Astrocyte (in vitro differentiated cells and primary cell): ENCODE results near the gene UBE4B.
"Not testable (repeated sequence)": the region's sequence is repeated elsewhere in the genome, so short reads cannot be mapped to it uniquely, and the experiment has no call there.

ENCODE experiments used
- EZH2 ChIP-seq: IDR thresholded peaks from 2 replicates; pipeline ENCODE4 v1.6.1; 2012; ENCODE audit warnings: mild to moderate bottlenecking, low read length, inconsistent platforms; ENCODE audit not compliant: insufficient read depth
- TF ChIP-seq, protein P1 (sequence below): IDR thresholded peaks from 2 replicates; pipeline ENCODE4 v1.5.1; 2011; ENCODE audit warnings: low read depth, mild to moderate bottlenecking, inconsistent platforms, low read length, moderate library complexity; ENCODE audit not compliant: insufficient read depth

DNA sequence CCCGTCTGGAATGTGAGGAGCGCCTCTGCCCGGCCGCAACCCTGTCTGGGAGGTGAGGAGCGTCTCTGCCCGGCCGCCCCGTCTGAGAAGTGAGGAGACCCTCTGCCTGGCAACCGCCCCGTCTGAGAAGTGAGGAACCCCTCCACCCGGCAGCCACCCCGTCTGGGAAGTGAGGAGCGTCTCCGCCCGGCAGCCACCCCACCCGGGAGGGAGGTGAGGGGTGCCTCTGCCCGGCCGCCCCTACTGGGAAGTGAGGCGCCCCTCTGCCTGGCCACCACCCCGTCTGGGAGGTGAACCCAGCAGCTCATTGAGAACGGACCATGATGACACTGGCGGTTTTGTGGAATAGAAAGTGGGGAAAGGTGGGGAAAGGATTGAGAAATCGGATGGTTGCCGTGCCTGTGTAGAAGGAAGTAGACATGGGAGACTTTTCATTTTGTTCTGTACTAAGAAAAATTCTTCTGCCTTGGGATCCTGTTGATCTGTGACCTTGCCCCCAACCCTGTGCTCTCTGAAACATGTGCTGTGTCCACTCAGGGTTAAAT, 3.7 kb upstream of the UBE4B start:
- TF ChIP-seq, protein P1, sequence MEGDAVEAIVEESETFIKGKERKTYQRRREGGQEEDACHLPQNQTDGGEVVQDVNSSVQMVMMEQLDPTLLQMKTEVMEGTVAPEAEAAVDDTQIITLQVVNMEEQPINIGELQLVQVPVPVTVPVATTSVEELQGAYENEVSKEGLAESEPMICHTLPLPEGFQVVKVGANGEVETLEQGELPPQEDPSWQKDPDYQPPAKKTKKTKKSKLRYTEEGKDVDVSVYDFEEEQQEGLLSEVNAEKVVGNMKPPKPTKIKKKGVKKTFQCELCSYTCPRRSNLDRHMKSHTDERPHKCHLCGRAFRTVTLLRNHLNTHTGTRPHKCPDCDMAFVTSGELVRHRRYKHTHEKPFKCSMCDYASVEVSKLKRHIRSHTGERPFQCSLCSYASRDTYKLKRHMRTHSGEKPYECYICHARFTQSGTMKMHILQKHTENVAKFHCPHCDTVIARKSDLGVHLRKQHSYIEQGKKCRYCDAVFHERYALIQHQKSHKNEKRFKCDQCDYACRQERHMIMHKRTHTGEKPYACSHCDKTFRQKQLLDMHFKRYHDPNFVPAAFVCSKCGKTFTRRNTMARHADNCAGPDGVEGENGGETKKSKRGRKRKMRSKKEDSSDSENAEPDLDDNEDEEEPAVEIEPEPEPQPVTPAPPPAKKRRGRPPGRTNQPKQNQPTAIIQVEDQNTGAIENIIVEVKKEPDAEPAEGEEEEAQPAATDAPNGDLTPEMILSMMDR: not testable (repeated sequence)
- TF ChIP-seq EZH2: not testable (repeated sequence)
